ENCODE results near the gene CAB39. TPM values are rescaled to one million over a fixed set of nuclear protein-coding genes. Genes with fewer than 3 reads are reported as not detected.

Gene CAB39
- total RNA-seq, 1 donor from 2014 or later: 96.3 TPM

DNA sequence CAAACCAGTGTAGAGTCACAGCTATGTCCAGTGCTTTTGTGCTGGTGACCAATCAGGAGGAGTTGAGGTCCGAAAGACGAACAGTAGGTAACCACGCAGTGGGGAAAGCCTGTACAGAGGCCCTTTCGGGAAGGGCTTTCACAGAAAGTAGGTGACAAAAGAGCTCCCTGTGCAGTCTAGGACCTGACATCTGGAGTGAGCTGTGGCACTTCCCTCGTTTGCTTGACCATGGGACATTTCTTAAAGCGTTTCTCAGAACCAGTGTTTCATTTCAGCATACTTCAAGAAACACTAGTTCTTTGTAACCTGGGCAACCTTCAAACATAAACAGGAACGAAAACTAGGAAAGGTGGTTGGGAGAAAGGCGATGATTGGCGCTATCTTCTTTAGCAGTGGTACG, 96.4 kb downstream of the CAB39 start:
- no peak for TF ChIP-seq CTCF (conservative IDR thresholded peaks at IDR 0.05; ENCODE audit: low read depth, low read length)
- no peak for DNase-seq (ENCODE audit: low read depth)
- H3K4me3 ChIP-seq (ENCODE audit: low read depth, low read length): no peak overlapping the region

GRCh38 chr2:230809677-230810251, 97.1 kb downstream of the CAB39 start:
- TF ChIP-seq CTCF (conservative IDR thresholded peaks at IDR 0.05; ENCODE audit: low read depth, low read length): peak; percentile 46
- DNase-seq (ENCODE audit: low read depth): no peak
- H3K4me3 ChIP-seq (ENCODE audit: low read depth, low read length): no peak overlapping the region

DNA sequence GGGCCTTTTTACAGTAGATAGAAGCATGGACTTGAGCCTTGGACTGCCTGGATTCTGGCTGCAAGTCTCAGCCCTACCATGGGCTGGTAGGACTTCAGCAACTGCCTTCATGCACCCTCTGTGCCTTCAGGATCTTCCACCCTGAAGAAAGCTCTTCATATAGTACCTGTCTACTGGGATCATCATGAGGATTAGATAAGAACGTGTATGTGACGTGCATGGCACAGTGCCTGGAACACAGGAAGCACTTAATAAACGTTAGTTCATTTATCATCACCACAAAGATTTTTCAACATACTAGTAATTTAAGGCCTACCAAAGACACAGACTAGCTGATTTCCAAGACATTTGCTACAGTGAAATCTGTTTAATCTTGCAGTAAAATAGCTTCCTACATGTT, 98.9 kb downstream of the CAB39 start:
- H3K4me3 ChIP-seq (ENCODE audit: low read depth, low read length): no peak overlapping the region
- no peak for DNase-seq (ENCODE audit: low read depth)
- TF ChIP-seq CTCF (conservative IDR thresholded peaks at IDR 0.05; ENCODE audit: low read depth, low read length): no peak

GRCh38 chr2:230812033-230812432, 99.4 kb downstream of the CAB39 start:
- TF ChIP-seq CTCF (conservative IDR thresholded peaks at IDR 0.05; ENCODE audit: low read depth, low read length): no peak
- DNase-seq (ENCODE audit: low read depth): no peak
- no peak overlapping the region for H3K4me3 ChIP-seq (ENCODE audit: low read depth, low read length)

DNA sequence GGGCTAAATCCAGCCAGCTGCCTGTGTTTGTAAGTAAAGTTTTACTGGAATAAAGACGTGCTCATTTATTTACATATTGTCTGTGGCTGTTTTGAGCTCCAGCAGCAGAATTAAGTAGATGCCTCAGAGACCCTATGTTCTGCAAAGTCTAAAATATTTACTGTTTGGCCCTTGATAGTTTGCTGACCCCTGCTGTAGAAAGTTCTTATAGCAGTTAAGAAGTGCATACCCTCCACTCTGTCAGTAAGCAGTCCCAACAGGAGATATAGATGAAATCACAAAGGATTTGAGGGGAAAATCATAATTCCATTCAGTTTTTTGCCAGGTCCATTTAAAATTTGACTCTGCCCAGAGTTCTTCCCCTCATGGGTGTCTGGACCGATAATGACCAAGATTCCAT, 102.0 kb downstream of the CAB39 start:
- TF ChIP-seq CTCF (conservative IDR thresholded peaks at IDR 0.05; ENCODE audit: low read depth, low read length): peak; percentile 61
- DNase-seq (ENCODE audit: low read depth): no peak
- no peak overlapping the region for H3K4me3 ChIP-seq (ENCODE audit: low read depth, low read length)

GRCh38 chr2:230815088-230815487, 102.4 kb downstream of the CAB39 start:
- DNase-seq (ENCODE audit: low read depth): no peak
- no peak for TF ChIP-seq CTCF (conservative IDR thresholded peaks at IDR 0.05; ENCODE audit: low read depth, low read length)

DNA sequence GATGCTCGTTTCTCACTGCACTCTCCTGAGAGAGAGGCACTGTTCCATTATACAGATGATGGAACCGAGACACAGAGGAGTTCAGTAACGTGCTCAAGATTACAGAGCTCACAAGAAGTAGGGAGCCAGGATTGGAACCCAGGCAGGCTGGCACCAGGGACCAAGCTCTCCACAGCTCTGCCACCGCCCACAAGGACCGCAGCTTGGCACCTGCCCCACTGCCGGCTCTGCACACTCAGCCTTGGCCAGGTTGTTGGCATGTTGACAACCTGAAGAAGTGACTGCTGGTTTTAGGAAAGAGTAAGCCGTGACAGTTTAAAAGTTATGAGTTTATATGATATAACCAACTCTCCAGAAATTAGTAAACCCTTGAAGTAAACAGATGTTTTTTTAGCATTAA, 104.1 kb downstream of the CAB39 start:
- H3K4me3 ChIP-seq (ENCODE audit: low read depth, low read length): no peak overlapping the region
- no peak for TF ChIP-seq CTCF (conservative IDR thresholded peaks at IDR 0.05; ENCODE audit: low read depth, low read length)
- no peak for DNase-seq (ENCODE audit: low read depth)

More at GRCh38 chr2:230815088-230815487, 102.4 kb downstream of the CAB39 start:
- no peak overlapping the region for H3K4me3 ChIP-seq (ENCODE audit: low read depth, low read length)
